Panc1 (cell line): ENCODE data around the gene SNPH. TPM values are rescaled to one million over a fixed set of nuclear protein-coding genes. Genes with fewer than 3 reads are reported as not detected.

Experiments used
- ATAC-seq: fragments of 200-7000 bp; cut with Tn5 transposase; 2 replicates; pipeline ENCODE4 v1.9.1; 2020; ENCODE audit warnings: mild to moderate bottlenecking, moderate library complexity
- BruUV-seq: library from RNA; stranded (reverse); fragments of 400-500 nt; replicated peaks from 2 replicates; lab custom pipeline; 2021; lab: Mats Ljungman, UMichigan
- CTCF ChIA-PET: fragments of 300-600 bp; sonication (Branson Sonifier 250); formaldehyde crosslinking; loops from one replicate; lab custom pipeline; 2022; ENCODE audit warnings: antibody characterized with exemption; lab: Charles Lee
- POLR2A ChIA-PET: fragments of 300-600 bp; sonication (Branson Sonifier 250); formaldehyde crosslinking; loops from one replicate; lab custom pipeline; 2022; ENCODE audit warnings: antibody characterized with exemption; lab: Charles Lee
- DNase-seq: peaks from one replicate; pipeline ENCODE4 v3.0.0-alpha.2; 2010; ENCODE audit warnings: low read depth, low spot score
- H3K27ac ChIP-seq: 2 replicates; pipeline ENCODE4 v1.5.1; 2011; ENCODE audit warnings: mild to moderate bottlenecking, low read length, inconsistent platforms
- H3K27me3 ChIP-seq: fragments of 200-500 bp; sonication (Bioruptor generic); 2 replicates; pipeline ENCODE4 v1.6.0; 2014; ENCODE audit warnings: low read length, inconsistent platforms; ENCODE audit not compliant: control insufficient read depth, insufficient read depth
- H3K36me3 ChIP-seq: fragments of 200-500 bp; sonication (Bioruptor generic); 2 replicates; pipeline ENCODE4 v1.5.1; 2014; ENCODE audit warnings: inconsistent platforms, mild to moderate bottlenecking, low read length, moderate library complexity; ENCODE audit not compliant: control insufficient read depth, insufficient read depth
- H3K4me1 ChIP-seq: 2 replicates; pipeline ENCODE4 v1.5.1; 2011; ENCODE audit warnings: inconsistent platforms, mild to moderate bottlenecking, low read length, moderate library complexity; ENCODE audit not compliant: control insufficient read depth, insufficient read depth
- H3K4me3 ChIP-seq, 2 experiments: 2 replicates each; pipeline ENCODE4 v1.5.1; 2011 to 2012; ENCODE audit warnings: low read depth in 2 of 2, low read length in 2 of 2, mild to moderate bottlenecking in 2 of 2, inconsistent platforms in 1 of 2, moderate library complexity in 1 of 2
- H3K9me3 ChIP-seq: fragments of 200-500 bp; sonication (Bioruptor generic); 2 replicates; pipeline ENCODE4 v1.5.1; 2014; ENCODE audit warnings: low read depth, mild to moderate bottlenecking, inconsistent platforms, low read length, moderate library complexity; ENCODE audit not compliant: control insufficient read depth, insufficient read depth
- POLR2AphosphoS5 ChIP-seq: IDR thresholded peaks from 2 replicates; pipeline ENCODE4 v1.6.1; 2012; ENCODE audit warnings: mild to moderate bottlenecking, low read depth, low read length, moderate library complexity
- SIN3A ChIP-seq: IDR thresholded peaks from 2 replicates; pipeline ENCODE4 v1.6.1; 2012; ENCODE audit warnings: low read depth, mild to moderate bottlenecking, low read length, moderate library complexity, borderline replicate concordance; ENCODE audit not compliant: insufficient read depth
- TCF7L2 ChIP-seq: IDR thresholded peaks from 2 replicates; pipeline ENCODE4 v1.6.1; 2011; ENCODE audit warnings: mild to moderate bottlenecking, low read depth, low read length, inconsistent platforms
- in situ Hi-C: cut with HindIII; loops from 2 replicates; pipeline ENCODE4 v1.10.0; 2016; ENCODE audit warnings: low sequenced_read_pairs, low pct_unique_long_range_greater_than_20kb
- intact Hi-C: fragments of 100-400 bp; cut with micrococcal nuclease; formaldehyde crosslinking; loops from one replicate; pipeline ENCODE4 v1.10.0; 2022; ENCODE audit not compliant: unreplicated experiment
- total RNA-seq: library from RNA; stranded (reverse); gene quantifications from one replicate; pipeline ENCODE4 v1.2.1, GENCODE V29; 2021; ENCODE audit not compliant: unreplicated experiment
- TF ChIP-seq, protein P1 (sequence below), 2 experiments: IDR thresholded peaks; 2 replicates each; pipeline ENCODE4 v1.6.1; 2011 to 2012; ENCODE audit warnings: low read depth in 2 of 2, control low read depth in 1 of 2, low read length in 1 of 2, mild to moderate bottlenecking in 1 of 2, moderate library complexity in 1 of 2; ENCODE audit not compliant: insufficient read depth in 1 of 2
- TF ChIP-seq, protein P2 (sequence below): fragments of 450-650 bp; IDR thresholded peaks from 2 replicates; pipeline ENCODE4 v1.5.1; 2017; ENCODE audit warnings: mild to moderate bottlenecking

SNPH gene
- total RNA-seq, 1 experiment from 2014 or later = 6.4 TPM

DNA sequence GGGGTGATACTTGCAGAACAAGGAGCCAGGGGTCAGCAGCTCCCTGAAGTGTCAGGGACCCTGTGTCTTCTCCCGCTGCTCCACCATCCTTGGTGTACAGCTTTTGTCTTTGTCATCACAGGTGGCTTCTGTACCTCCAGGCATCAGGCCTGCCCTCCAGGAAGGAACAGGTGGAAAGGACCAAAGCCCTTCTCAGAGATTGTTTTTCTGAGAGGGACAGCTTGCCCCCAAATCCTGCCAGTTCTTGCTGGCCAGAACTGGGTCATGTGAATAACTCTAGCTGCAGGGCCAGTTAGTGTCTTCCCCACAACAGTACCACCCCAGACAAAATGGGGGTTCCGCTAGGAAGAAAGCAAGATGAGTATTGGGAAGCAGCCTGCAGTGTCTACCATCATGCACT, 31.4 kb downstream of the SNPH start:
- Histone ChIP-seq H3K9me3 (no peaks in the 10 kb centered on the region), H3K27me3 (no peaks in the 10 kb centered on the region), H3K36me3 (no peaks in the 10 kb centered on the region), H3K4me1 (no peaks in the 10 kb centered on the region; the same call in 1 of the 2 replicates), H3K27ac (no peak overlapping the region), H3K4me3 (no peak overlapping the region)
- ChIA-PET CTCF (no interaction called here), POLR2A (interaction anchor here (1.0 kb wide), 1 partner anchor 28 kb away, joined by 3 read pairs; no protein-coding TSS in a partner anchor)
- in situ Hi-C loops (no loop called here), intact Hi-C loops (no loop called here)
- BruUV-seq = no TSS peak
- TF ChIP-seq, protein P1, sequence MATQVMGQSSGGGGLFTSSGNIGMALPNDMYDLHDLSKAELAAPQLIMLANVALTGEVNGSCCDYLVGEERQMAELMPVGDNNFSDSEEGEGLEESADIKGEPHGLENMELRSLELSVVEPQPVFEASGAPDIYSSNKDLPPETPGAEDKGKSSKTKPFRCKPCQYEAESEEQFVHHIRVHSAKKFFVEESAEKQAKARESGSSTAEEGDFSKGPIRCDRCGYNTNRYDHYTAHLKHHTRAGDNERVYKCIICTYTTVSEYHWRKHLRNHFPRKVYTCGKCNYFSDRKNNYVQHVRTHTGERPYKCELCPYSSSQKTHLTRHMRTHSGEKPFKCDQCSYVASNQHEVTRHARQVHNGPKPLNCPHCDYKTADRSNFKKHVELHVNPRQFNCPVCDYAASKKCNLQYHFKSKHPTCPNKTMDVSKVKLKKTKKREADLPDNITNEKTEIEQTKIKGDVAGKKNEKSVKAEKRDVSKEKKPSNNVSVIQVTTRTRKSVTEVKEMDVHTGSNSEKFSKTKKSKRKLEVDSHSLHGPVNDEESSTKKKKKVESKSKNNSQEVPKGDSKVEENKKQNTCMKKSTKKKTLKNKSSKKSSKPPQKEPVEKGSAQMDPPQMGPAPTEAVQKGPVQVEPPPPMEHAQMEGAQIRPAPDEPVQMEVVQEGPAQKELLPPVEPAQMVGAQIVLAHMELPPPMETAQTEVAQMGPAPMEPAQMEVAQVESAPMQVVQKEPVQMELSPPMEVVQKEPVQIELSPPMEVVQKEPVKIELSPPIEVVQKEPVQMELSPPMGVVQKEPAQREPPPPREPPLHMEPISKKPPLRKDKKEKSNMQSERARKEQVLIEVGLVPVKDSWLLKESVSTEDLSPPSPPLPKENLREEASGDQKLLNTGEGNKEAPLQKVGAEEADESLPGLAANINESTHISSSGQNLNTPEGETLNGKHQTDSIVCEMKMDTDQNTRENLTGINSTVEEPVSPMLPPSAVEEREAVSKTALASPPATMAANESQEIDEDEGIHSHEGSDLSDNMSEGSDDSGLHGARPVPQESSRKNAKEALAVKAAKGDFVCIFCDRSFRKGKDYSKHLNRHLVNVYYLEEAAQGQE (IDR thresholded peaks at IDR 0.05; ENCODE audit: insufficient read depth in 1 of 2, low read depth in 2 of 2, low read length in 1 of 2) = no peak
- TF ChIP-seq, protein P2, sequence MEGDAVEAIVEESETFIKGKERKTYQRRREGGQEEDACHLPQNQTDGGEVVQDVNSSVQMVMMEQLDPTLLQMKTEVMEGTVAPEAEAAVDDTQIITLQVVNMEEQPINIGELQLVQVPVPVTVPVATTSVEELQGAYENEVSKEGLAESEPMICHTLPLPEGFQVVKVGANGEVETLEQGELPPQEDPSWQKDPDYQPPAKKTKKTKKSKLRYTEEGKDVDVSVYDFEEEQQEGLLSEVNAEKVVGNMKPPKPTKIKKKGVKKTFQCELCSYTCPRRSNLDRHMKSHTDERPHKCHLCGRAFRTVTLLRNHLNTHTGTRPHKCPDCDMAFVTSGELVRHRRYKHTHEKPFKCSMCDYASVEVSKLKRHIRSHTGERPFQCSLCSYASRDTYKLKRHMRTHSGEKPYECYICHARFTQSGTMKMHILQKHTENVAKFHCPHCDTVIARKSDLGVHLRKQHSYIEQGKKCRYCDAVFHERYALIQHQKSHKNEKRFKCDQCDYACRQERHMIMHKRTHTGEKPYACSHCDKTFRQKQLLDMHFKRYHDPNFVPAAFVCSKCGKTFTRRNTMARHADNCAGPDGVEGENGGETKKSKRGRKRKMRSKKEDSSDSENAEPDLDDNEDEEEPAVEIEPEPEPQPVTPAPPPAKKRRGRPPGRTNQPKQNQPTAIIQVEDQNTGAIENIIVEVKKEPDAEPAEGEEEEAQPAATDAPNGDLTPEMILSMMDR = no peak
- no peak for TF ChIP-seq TCF7L2
- no peak for TF ChIP-seq POLR2AphosphoS5
- TF ChIP-seq SIN3A = no peak
- ATAC-seq (no peak), DNase-seq (no peak)

DNA sequence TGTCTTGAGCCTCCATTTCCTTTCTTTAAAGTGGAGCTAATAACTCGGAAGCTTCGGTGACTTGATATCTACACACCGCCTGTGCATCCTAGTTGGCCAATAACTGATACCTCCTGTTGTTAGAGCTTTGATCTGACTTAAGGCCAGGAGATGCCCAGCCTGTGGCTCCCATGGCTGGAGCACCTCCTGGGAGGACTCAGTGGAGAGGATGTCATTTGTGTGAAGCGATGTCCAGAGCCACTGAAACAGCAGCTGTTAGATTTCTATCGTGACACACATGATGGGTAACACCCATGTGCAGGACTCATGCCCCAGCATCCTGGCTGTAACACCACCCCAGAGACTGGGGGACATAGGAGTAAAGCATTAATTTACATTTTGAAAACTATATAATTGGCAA, 32.1 kb downstream of the SNPH start:
- Histone ChIP-seq H3K4me3 (no peak overlapping the region), H3K36me3 (no peaks in the 10 kb centered on the region), H3K9me3 (no peaks in the 10 kb centered on the region), H3K27ac (no peak overlapping the region), H3K27me3 (no peaks in the 10 kb centered on the region), H3K4me1 (peaks cover 3% of the 10 kb centered on the region)
- intact Hi-C loops (no loop called here), in situ Hi-C loops (no loop called here)
- TF ChIP-seq, protein P2 = no peak
- TF ChIP-seq TCF7L2 (no peak), SIN3A (no peak), POLR2AphosphoS5 (no peak)
- TF ChIP-seq, protein P1 (IDR thresholded peaks at IDR 0.05; ENCODE audit: insufficient read depth in 1 of 2, low read depth in 2 of 2, low read length in 1 of 2) = no peak
- ATAC-seq (no peak), DNase-seq (no peak)
- ChIA-PET POLR2A (interaction anchor here (1.0 kb wide), 1 partner anchor 27 kb away, joined by 3 read pairs; no protein-coding TSS in a partner anchor), CTCF (interaction anchor here (0.6 kb wide), 1 partner anchor 54 kb away, joined by 3 read pairs; no protein-coding TSS in a partner anchor)
- BruUV-seq = no TSS peak
